Measurements from ENCODE around the gene ZBTB21.

DNA sequence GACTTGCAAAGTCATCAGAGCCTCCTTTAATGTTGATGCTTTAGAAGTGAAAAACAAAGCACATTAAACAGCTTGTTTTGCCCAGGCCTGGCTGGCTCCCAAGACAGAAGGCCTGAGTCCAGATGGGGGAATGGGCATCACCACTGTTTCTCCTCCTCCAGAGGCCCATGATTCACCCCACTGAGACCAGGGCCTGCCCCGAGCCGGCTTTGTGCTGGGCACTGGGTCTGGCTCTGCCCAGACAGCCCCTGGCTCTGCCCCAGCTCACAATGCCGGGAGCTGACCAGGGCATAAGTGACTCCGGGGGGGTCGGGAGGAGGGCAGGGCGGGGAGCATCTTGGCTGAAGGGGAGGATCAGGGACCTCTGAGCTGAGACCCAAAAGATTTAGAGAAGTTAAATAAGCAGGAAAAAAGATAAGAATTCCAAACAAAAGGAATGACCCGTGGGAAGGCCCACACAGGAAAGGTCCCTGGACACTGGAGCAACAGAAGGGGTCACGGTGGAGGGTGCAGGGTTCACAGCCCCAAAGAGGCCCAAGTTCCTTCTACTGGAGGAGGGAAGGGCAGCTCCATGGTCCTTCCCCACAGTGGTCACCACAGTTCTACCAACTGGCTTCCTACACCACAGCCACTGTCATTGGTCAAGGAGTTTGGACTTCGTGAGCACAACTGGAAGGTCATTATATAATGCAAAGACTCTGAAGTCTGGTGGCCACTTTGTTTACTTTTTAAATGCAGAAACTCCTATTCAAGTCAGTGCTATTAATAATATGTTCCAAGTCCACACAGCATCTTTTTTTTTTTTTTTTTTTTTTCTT, 61.9 kb downstream of the ZBTB21 start:
- TF ChIP-seq, protein P1, sequence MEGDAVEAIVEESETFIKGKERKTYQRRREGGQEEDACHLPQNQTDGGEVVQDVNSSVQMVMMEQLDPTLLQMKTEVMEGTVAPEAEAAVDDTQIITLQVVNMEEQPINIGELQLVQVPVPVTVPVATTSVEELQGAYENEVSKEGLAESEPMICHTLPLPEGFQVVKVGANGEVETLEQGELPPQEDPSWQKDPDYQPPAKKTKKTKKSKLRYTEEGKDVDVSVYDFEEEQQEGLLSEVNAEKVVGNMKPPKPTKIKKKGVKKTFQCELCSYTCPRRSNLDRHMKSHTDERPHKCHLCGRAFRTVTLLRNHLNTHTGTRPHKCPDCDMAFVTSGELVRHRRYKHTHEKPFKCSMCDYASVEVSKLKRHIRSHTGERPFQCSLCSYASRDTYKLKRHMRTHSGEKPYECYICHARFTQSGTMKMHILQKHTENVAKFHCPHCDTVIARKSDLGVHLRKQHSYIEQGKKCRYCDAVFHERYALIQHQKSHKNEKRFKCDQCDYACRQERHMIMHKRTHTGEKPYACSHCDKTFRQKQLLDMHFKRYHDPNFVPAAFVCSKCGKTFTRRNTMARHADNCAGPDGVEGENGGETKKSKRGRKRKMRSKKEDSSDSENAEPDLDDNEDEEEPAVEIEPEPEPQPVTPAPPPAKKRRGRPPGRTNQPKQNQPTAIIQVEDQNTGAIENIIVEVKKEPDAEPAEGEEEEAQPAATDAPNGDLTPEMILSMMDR (conservative IDR thresholded peaks at IDR 0.05 in 1 of 2, IDR thresholded peaks at IDR 0.05 in 1 of 2; ENCODE audit: low read depth in 1 of 2, low read length in 2 of 2), result no peak
- no peak for TF ChIP-seq EZH2 (IDR thresholded peaks at IDR 0.05; ENCODE audit: low read length, missing control alignments)
